Measurements from ENCODE around the gene LIN37. TPM values are rescaled to one million over a fixed set of nuclear protein-coding genes. Genes with fewer than 3 reads are reported as not detected.
A peak's percentile ranks its signal among the peaks of the same experiment; 100 is the strongest.

Gene LIN37
- total RNA-seq, 1 experiment from 2014 or later = 23.5 TPM

DNA sequence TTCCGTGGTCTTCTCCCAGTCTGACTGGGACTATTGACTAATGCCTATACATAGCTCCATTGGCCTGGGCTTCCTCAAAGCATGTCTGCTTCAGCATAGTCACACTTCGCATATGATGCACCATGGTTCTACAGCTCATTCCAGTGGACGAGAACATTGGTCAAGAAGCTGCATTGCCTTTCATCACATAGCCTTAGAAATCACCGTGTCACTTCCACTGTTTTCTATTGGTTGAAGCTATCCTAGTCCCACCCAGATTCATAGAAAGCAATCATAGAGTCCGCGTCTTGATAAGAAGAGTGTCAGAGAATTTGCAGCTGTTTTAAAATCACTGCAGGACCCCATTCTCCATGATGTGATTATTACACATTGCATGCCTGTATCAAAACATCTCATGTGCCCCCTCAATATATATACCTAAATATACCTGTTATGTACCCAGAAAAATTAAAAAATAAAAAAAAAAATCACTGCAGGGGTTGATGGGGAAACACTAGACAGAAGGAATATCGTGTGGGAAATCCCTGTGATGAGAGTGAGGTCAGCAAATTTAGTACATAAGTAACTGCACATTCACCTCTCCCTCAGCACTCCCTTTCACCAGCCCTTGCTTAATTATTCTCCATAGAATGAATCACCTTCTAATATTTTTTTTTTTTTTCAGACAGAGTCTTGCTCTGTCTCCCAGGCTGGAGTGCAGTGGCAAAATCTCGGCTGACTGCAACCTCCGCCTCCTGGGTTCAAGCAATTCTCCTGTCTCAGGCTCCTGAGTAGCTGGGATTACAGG, 24.8 kb downstream of the LIN37 start:
- no peak overlapping the region for H3K4me3 ChIP-seq (ENCODE audit: low read depth in 2 of 2, low read length in 2 of 2)
- BruUV-seq (replicated peaks) = no TSS peak
- no peak overlapping the region for H3K27ac ChIP-seq (ENCODE audit: low read length)
- TF ChIP-seq CTCF (IDR thresholded peaks at IDR 0.05) (no peak), POLR2AphosphoS5 (IDR thresholded peaks at IDR 0.05; ENCODE audit: low read depth, low read length) (peak; percentile 36; the same call in 1 of the 2 replicates), SIN3A (IDR thresholded peaks at IDR 0.05; ENCODE audit: borderline replicate concordance, insufficient read depth, low read depth, low read length) (no peak)
- H3K9me3 ChIP-seq (ENCODE audit: control insufficient read depth, insufficient read depth, low read depth, low read length) = no peaks in the 10 kb centered on the region
- H3K27me3 ChIP-seq (ENCODE audit: control insufficient read depth, insufficient read depth, low read length) = no peaks in the 10 kb centered on the region
- H3K4me1 ChIP-seq (ENCODE audit: control insufficient read depth, insufficient read depth, low read length) = peaks cover 11% of the 10 kb centered on the region; the same call in 1 of the 2 replicates
- ATAC-seq = no peak
- H3K36me3 ChIP-seq (ENCODE audit: control insufficient read depth, insufficient read depth, low read length) = no peaks in the 10 kb centered on the region
- DNase-seq (ENCODE audit: low read depth, low spot score) = no peak
- intact Hi-C loops (cut with micrococcal nuclease; ENCODE audit: unreplicated experiment) = no loop called here
- ChIA-PET CTCF (interaction anchor here (0.6 kb wide), 1 partner anchor 28 kb away, joined by 3 read pairs; the partner anchor contains the start of genes PSENEN and U2AF1L4), POLR2A (no interaction called here)
- in situ Hi-C loops (cut with HindIII; ENCODE audit: low pct_unique_long_range_greater_than_20kb, low sequenced_read_pairs) = no loop called here

DNA sequence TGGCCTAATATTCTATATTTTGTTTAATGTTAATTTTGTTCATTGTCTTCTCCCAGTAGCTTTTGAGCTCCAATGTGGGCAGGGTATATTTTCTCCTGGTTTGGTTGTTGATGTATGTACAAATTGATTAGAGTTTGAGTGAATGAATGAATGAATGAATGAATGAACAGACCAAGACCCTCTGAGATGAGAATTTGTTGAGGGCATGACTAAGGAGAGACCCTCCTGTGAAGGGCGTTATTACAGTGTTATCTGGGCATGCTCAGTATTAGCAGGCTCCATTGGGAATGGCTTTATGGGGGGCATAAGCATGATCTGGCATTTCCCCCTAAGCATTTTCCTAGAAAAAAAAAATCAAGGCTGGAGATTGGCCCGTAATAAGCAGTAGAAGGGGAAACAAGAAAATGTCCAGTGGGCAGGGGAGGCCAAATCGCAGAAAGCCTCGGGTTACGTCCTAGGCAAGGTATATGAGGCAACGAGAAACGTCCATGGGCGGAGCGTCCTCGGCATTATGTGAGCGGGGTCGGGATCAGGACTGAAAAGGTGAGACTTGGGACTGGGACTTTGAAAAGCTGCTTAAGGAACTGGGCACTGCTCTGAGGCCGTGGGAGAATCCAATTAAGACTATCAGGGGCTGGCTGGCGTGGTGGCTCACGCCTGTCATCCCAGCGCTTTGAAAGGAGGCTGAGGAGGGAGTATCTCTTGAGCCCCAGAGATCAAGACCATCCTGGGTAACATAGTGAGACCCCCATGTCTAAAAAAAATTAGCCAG, 26.1 kb downstream of the LIN37 start:
- no TSS peak for BruUV-seq (replicated peaks)
- no peaks in the 10 kb centered on the region for H3K9me3 ChIP-seq (ENCODE audit: control insufficient read depth, insufficient read depth, low read depth, low read length)
- intact Hi-C loops (cut with micrococcal nuclease; ENCODE audit: unreplicated experiment) = no loop called here
- CTCF ChIA-PET = interaction anchor here (0.6 kb wide), 2 partner anchors 38 to 620 kb away, joined by 4 to 8 read pairs; partner anchors contain the start of gene PRODH2
- POLR2A ChIA-PET = no interaction called here
- DNase-seq (ENCODE audit: low read depth, low spot score) (no peak), ATAC-seq (peak; percentile 2; the same call in 1 of the 2 replicates)
- H3K27me3 ChIP-seq (ENCODE audit: control insufficient read depth, insufficient read depth, low read length) = no peaks in the 10 kb centered on the region
- H3K4me1 ChIP-seq (ENCODE audit: control insufficient read depth, insufficient read depth, low read length) = peaks cover 11% of the 10 kb centered on the region; the same call in 1 of the 2 replicates
- H3K4me3 ChIP-seq (ENCODE audit: low read depth in 2 of 2, low read length in 2 of 2) = peak overlapping the region; percentile 54 to 65
- in situ Hi-C loops (cut with HindIII; ENCODE audit: low pct_unique_long_range_greater_than_20kb, low sequenced_read_pairs) = no loop called here
- H3K27ac ChIP-seq (ENCODE audit: low read length) = 0 out of 2 replicates have a peak overlapping the region, but pooled peaks have one; percentile 1
- TF ChIP-seq POLR2AphosphoS5 (IDR thresholded peaks at IDR 0.05; ENCODE audit: low read depth, low read length) (no peak), TCF7L2 (IDR thresholded peaks at IDR 0.05; ENCODE audit: low read depth, low read length) (no peak), SIN3A (IDR thresholded peaks at IDR 0.05; ENCODE audit: borderline replicate concordance, insufficient read depth, low read depth, low read length) (no peak), CTCF (IDR thresholded peaks at IDR 0.05) (no peak)
- TF ChIP-seq, protein P1, sequence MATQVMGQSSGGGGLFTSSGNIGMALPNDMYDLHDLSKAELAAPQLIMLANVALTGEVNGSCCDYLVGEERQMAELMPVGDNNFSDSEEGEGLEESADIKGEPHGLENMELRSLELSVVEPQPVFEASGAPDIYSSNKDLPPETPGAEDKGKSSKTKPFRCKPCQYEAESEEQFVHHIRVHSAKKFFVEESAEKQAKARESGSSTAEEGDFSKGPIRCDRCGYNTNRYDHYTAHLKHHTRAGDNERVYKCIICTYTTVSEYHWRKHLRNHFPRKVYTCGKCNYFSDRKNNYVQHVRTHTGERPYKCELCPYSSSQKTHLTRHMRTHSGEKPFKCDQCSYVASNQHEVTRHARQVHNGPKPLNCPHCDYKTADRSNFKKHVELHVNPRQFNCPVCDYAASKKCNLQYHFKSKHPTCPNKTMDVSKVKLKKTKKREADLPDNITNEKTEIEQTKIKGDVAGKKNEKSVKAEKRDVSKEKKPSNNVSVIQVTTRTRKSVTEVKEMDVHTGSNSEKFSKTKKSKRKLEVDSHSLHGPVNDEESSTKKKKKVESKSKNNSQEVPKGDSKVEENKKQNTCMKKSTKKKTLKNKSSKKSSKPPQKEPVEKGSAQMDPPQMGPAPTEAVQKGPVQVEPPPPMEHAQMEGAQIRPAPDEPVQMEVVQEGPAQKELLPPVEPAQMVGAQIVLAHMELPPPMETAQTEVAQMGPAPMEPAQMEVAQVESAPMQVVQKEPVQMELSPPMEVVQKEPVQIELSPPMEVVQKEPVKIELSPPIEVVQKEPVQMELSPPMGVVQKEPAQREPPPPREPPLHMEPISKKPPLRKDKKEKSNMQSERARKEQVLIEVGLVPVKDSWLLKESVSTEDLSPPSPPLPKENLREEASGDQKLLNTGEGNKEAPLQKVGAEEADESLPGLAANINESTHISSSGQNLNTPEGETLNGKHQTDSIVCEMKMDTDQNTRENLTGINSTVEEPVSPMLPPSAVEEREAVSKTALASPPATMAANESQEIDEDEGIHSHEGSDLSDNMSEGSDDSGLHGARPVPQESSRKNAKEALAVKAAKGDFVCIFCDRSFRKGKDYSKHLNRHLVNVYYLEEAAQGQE (IDR thresholded peaks at IDR 0.05; ENCODE audit: insufficient read depth in 1 of 2, low read depth in 2 of 2, low read length in 1 of 2) = no peak
- no peaks in the 10 kb centered on the region for H3K36me3 ChIP-seq (ENCODE audit: control insufficient read depth, insufficient read depth, low read length)

Data from Panc1 (cell line).